Activated T-helper 9 cell treated with anti-CD3 and anti-CD28 coated beads, Interleukin-2, amount 50 U/mL, for 16 hours (primary cell): Measurements from ENCODE around the gene ABCA2.
A peak's percentile ranks its signal among the peaks of the same experiment; 100 is the strongest.

Source experiments
- DNase-seq: peaks from one replicate; pipeline ENCODE4 v3.0.0-alpha.2; 2020; ENCODE audit warnings: low read depth

ABCA2 gene

DNA sequence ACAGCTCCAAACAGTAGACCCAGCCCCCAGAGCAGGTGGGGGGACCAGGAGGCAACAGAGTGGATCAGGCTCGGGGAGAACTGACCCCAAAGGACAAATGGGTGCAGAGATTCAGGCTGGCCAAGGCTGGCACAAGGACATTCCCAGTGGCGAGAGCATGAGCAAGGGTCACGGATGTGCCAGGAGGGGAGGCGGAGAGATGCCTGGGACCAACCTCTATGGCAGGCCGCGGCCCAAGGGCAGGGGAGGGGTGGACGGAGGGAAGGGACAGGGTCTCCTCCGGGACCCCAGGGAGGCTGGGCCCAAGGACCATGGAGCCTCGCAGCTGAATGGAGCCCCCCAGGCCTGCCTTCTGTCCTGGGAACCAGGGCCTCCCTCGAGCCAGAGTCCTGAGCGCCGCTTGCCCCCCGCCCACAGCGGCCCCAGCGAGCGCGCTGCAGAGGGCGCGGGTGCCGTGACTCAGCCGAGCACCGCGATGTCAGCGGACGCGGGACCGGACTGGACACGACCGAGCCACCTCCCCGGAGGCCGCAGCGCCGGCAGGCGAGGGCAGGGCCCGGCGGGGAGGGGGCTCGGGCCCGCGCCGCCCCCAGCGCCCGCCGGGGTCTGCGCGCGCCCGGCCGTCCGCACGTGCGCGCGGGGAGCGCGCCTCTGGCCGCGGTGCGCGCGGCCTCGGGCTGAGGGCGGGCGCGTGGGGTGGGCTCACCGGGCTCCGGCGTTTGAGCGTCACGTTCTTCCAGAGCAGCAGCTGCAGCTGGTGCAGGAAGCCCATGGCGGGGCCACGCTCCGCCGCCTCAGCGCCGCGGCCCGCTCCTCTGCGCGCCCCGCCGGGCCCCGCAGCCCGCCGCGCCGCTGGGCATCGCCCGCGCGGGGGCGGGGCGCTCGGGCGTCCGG, at the start of gene ABCA2:
Gene ABCA2, minus strand, starts transcription at position 869 of the 894 bp plus-strand sequence. Its CDS starts 97 bp downstream, at position 772.
- DNase-seq = no peak

DNA sequence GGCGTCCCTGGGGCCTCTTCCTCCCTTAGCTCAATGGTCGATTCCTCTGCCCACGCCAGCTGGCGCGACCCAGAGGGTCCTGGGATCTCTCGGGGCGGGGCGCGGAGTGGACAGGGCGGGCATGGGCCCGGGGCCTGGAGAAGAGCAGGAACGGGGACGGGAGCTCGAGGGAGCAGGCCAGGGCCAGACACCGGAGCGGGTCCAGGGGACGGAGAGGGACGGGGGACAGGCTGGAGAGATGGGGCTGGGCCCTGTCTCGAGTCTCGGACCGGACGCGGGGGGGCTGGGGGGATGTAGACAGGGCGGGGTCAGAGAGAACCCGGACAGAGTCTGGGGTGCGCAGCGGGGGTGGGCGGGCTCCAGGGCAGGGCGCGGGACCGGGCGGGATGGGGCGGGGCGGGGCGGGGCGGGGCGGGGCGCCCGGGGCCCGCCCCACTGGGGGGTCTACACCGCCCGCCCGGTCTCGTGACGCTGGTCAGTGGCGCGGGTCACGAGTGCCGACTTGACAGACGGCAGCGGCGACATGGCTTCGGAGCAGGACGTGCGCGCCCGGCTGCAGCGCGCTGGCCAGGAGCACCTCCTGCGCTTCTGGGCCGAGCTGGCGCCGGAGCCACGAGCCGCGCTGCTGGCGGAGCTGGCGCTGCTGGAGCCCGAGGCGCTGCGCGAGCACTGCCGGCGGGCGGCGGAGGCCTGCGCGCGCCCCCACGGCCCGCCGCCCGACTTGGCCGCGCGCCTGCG, 49.1 kb upstream of the ABCA2 start, which contains the start of gene UAP1L1:
Gene UAP1L1, plus strand, starts transcription at position 508 of the 738 bp plus-strand sequence. Its CDS starts 16 bp downstream, at position 524.
- peak; percentile 24 for DNase-seq

GRCh38 chr9:137076636-137077009, 48.6 kb upstream of the ABCA2 start:
- no peak for DNase-seq

- no peak for DNase-seq
These were observed 47.3 kb upstream of the ABCA2 start for GRCh38 chr9:137075275-137075775.

- no peak for DNase-seq
These were observed 46.7 kb upstream of the ABCA2 start for GRCh38 chr9:137074657-137075274.

DNA sequence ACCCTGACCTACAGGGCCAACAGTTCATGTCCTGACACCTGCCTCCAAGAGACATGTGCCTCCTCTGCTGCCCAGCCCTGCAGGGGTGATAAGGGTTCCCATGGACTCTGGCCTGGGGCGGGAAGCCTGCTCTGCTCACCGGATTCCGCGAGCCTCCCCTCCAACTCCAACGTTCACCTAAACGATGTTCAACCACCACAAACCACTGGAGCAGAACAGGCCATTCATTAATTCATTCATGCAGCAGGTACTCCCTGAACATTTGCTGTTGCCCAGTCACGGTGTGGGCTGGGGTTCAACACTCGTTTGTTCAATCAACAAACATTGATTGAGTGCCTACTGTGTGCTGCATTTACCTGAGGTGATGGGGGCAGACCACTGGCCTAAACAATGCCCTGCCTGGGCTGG, 46.0 kb upstream of the ABCA2 start:
- DNase-seq = no peak

DNA sequence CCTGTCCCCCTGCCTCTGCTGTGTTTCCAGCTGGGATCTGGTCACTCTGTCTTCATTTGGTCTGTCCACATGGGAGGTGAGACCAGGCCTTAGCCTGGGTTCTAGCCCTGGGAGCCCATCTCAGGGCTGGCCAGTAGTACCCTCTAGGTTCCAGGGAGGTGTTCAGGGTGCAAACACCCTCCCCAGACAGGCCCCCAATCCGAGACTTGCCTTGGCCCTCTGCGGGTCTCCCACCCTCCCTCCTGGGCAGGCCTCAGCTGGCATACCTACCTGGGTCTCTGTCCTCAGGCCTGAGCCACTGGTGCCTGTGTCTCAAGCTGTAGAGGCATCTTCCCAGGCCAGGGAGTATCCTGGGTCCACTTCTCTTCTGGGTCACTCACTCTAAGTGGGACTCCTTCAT, 43.2 kb upstream of the ABCA2 start:
- no peak for DNase-seq

DNA sequence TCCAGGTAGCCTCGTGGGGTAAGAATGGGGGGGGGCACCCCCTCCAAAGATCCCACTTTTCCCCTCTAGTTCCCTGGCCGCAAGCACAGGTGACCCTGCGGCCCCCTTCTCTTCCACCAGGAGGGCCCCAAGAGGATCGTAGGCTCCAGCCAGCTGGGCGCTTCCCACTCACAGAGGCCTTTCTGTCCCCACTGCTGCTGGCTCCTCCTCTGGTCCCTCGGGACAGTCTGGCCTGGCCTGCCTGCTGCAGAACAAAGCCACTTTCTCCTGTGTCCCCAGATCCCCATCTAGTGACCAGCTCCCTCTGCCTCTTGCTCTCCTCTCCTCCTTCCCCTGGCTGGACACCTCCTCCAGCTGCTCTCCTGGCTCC, 42.9 kb upstream of the ABCA2 start:
- no peak for DNase-seq

GRCh38 chr9:137070201-137070905, 42.3 kb upstream of the ABCA2 start, which contains the start of gene SAPCD2:
TSS of gene SAPCD2 (minus strand) at chr9:137070557. CDS start at chr9:137070460, 97 bp downstream.
- peak; percentile 81 for DNase-seq

GRCh38 chr9:137069508-137070091, 41.6 kb upstream of the ABCA2 start:
- DNase-seq = no peak

GRCh38 chr9:137068539-137069507, 40.8 kb upstream of the ABCA2 start:
- no peak for DNase-seq

GRCh38 chr9:137067860-137068538, 40.0 kb upstream of the ABCA2 start:
- peak; percentile 73 for DNase-seq

GRCh38 chr9:137066096-137066861, 38.2 kb upstream of the ABCA2 start:
- no peak for DNase-seq

- no peak for DNase-seq
These were observed 37.4 kb upstream of the ABCA2 start for GRCh38 chr9:137065336-137065967.

DNA sequence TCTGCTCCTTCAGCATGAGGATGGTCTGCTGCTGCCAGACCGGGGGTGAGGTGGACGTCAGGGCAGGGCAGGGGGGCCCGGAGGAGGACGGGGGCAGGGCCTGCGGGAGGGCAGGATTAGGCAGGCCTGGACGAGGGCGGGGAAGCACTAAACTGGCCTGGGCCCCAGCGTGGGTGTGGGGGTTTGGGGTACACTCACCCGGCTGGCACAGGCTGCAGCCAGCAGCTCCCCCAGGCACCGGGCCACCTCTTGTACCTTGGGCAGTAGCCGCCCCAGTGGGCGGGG, 36.8 kb upstream of the ABCA2 start:
- DNase-seq = no peak

DNA sequence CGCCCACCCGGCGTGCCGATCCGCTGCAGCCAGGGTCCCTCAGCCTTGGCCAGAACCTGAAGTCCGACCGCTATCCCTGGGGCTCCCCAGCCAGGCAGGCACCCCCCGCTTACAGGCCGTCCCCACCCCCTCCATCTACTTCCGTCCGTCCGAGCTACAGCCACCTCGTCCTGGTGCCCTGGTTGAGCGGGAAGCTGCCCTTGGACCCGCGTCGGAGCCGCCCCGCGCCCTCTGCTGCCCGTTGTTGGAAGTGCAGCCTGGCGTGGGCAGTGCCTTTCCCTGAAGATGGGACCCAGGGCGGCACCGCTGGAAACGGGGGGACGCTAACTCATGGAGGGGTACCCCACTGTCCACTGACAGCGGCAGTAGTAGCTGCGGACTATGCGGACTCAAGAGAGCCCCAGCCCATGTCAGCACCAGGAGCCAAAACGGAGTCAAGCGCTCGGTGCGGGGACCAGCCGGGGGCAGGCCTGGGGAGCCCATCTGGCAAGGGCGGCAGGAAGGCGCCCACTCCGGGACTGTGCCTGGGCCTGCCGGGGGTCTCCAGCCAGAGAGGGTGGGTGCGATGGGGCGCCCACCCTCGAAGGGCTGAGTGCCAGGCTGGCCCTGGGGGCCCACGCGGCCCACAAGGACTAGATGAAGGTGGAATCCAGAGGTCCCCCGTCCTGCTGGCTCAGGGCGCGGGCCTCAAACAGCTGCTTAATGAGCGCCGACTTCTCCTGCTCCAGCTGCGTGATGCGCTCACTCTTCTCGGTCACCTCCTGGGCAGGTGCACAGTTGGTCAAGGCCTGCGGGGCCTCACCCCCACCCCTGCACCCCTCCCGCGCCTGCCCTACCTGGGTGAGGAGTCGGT, 36.2 kb upstream of the ABCA2 start:
- peak; percentile 53 for DNase-seq

- no peak for DNase-seq
These were observed 35.4 kb upstream of the ABCA2 start for GRCh38 chr9:137063311-137064026.
